Stimulated activated memory B cell treated with anti-CD40 and anti-IgM and Interleukin-4, amounts not matched to agents 10 μg/mL and 1 μg/mL and 100 μg/mL, for 72 hours (primary cell): ENCODE data around the gene PDPR.
"Not testable (repeated sequence)": the region's sequence is repeated elsewhere in the genome, so short reads cannot be mapped to it uniquely, and the experiment has no call there.

ENCODE experiments used
- ATAC-seq: fragments of 150-1000 bp; cut with Tn5 transposase; 2 replicates; pipeline ENCODE4 v1.10.0; 2021
- H3K27ac Mint-ChIP-seq: one replicate; pipeline ENCODE4 v1.8.0; 2022; ENCODE audit warnings: mild to moderate bottlenecking, mixed read lengths
- H3K27me3 Mint-ChIP-seq: one replicate; pipeline ENCODE4 v1.8.0; 2022; ENCODE audit warnings: mixed read lengths
- H3K36me3 Mint-ChIP-seq: one replicate; pipeline ENCODE4 v1.8.0; 2022; ENCODE audit warnings: mixed read lengths
- H3K4me1 Mint-ChIP-seq: one replicate; pipeline ENCODE4 v1.8.0; 2022; ENCODE audit warnings: mixed read lengths
- H3K4me3 Mint-ChIP-seq: one replicate; pipeline ENCODE4 v1.8.0; 2022; ENCODE audit warnings: mild to moderate bottlenecking, moderate library complexity, mixed read lengths
- H3K9me3 Mint-ChIP-seq: one replicate; pipeline ENCODE4 v1.8.0; 2022; ENCODE audit warnings: mixed read lengths

Gene PDPR

DNA sequence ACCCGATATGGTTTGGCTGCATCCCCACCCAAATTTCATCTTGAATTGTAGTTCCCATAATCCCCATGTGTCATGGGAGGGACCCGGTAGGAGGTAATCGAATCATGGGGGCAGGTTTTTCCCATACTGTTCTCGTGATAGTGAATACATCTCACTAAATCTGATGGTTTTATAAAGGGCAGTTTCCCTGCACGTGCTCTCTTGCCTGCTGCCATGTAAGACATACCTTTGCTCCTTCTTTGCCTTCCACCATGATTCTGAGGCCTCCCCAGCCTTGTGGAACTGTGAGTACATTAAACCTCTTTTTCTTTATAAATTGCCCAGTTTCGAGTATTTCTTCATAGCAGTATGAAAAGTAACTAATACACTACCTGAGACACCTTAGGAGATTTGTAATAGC, 92.2 kb downstream of the PDPR start:
- not testable (repeated sequence) for H3K4me1 Mint-ChIP-seq, H3K9me3 Mint-ChIP-seq, H3K27ac Mint-ChIP-seq, H3K27me3 Mint-ChIP-seq, ATAC-seq, H3K4me3 Mint-ChIP-seq
- peaks cover 41% of the 10 kb centered on the region for H3K36me3 Mint-ChIP-seq
